SK-N-SH (cell line): ENCODE results near the gene ZBTB7B. TPM values are rescaled to one million over a fixed set of nuclear protein-coding genes. Genes with fewer than 3 reads are reported as not detected.

Source experiments
- CTCF ChIA-PET: fragments of 300-600, 350-600 bp; formaldehyde crosslinking; extraction: SDS; loops from one replicate; lab custom pipeline; 2021; lab: Yijun Ruan, JAX
- POLR2A ChIA-PET: fragments of 350-600 bp; sonication (Branson Sonifier 250); formaldehyde crosslinking; extraction: SDS; loops from one replicate; lab custom pipeline; 2020; ENCODE audit warnings: antibody characterized with exemption, inconsistent platforms; lab: Yijun Ruan, JAX
- DNase-seq: peaks from one replicate; pipeline ENCODE4 v3.0.0; 2012
- H2AFZ ChIP-seq: fragments of 200-600 bp; sonication (generic); 2 replicates; pipeline ENCODE4 v1.8.1; 2016; ENCODE audit warnings: antibody characterized with exemption, mild to moderate bottlenecking, low read depth
- H3F3A ChIP-seq: fragments of 200-600 bp; sonication (generic); replicated peaks from 2 replicates; pipeline ENCODE3; 2016; ENCODE audit warnings: antibody characterized with exemption, mild to moderate bottlenecking; ENCODE audit not compliant: insufficient read depth
- H3K27ac ChIP-seq, 2 experiments: fragments of 200-500 bp in 1 of 2; fragments of 200-600 bp in 1 of 2; sonication (Bioruptor generic) in 1 of 2; sonication (generic), shearing (Covaris generic) in 1 of 2; 2 replicates each; pipeline versions ENCODE4 v1.5.1 to v1.6.1; 2014 to 2016; ENCODE audit warnings: low read depth in 2 of 2, inconsistent platforms in 1 of 2, low read length in 1 of 2, mild to moderate bottlenecking in 1 of 2, mixed read lengths in 1 of 2
- H3K27me3 ChIP-seq: fragments of 200-600 bp; sonication (generic), shearing (Covaris generic); 2 replicates; pipeline ENCODE4 v1.6.1; 2016; ENCODE audit warnings: mixed run types; ENCODE audit not compliant: insufficient read depth
- H3K36me3 ChIP-seq, 2 experiments: fragments of 200-500 bp in 1 of 2; fragments of 200-600 bp in 1 of 2; sonication (Bioruptor generic) in 1 of 2; sonication (generic) in 1 of 2; replicated peaks in 1 of 2; 2 replicates each; pipeline versions ENCODE3 to v1.5.1; 2014 to 2016; ENCODE audit warnings: low read length in 1 of 2, mild to moderate bottlenecking in 1 of 2; ENCODE audit not compliant: insufficient read depth in 2 of 2, control insufficient read depth in 1 of 2
- H3K4me1 ChIP-seq, 2 experiments: fragments of 200-500 bp in 1 of 2; fragments of 200-600 bp in 1 of 2; sonication (Bioruptor generic) in 1 of 2; sonication (generic), shearing (Covaris generic) in 1 of 2; 2 replicates each; pipeline versions ENCODE4 v1.5.1 to v1.6.1; 2014 to 2016; ENCODE audit warnings: low read depth in 1 of 2, low read length in 1 of 2, mixed run types in 1 of 2; ENCODE audit not compliant: insufficient read depth in 2 of 2, control insufficient read depth in 1 of 2
- H3K4me2 ChIP-seq: fragments of 200-600 bp; sonication (generic), shearing (Covaris generic); 2 replicates; pipeline ENCODE4 v1.6.1; 2017; ENCODE audit warnings: mixed run types
- H3K4me3 ChIP-seq, 2 experiments: fragments of 200-500 bp in 1 of 2; fragments of 200-600 bp in 1 of 2; sonication (Bioruptor generic) in 1 of 2; sonication (generic), shearing (Covaris generic) in 1 of 2; 2 replicates each; pipeline versions ENCODE4 v1.5.1 to v1.8.1; 2014 to 2016; ENCODE audit warnings: low read depth in 2 of 2, inconsistent platforms in 1 of 2, low read length in 1 of 2, mild to moderate bottlenecking in 1 of 2, mixed read lengths in 1 of 2, moderate library complexity in 1 of 2
- H3K79me2 ChIP-seq: fragments of 200-600 bp; sonication (generic); 2 replicates; pipeline ENCODE4 v1.8.1; 2017; ENCODE audit warnings: mild to moderate bottlenecking; ENCODE audit not compliant: insufficient read depth
- H3K9ac ChIP-seq: fragments of 200-600 bp; sonication (generic); 2 replicates; pipeline ENCODE4 v1.6.1; 2017; ENCODE audit warnings: mixed run types
- H3K9me2 ChIP-seq: fragments of 200-600 bp; sonication (generic); 2 replicates; pipeline ENCODE4 v1.6.1; 2017; ENCODE audit warnings: mixed run types
- H3K9me3 ChIP-seq: fragments of 200-600 bp; sonication (generic); 2 replicates; pipeline ENCODE4 v1.6.1; 2017; ENCODE audit warnings: mixed run types, mild to moderate bottlenecking, moderate library complexity
- H4K20me1 ChIP-seq: fragments of 200-600 bp; sonication (generic); 2 replicates; pipeline ENCODE4 v1.6.1; 2017; ENCODE audit warnings: mild to moderate bottlenecking, mixed run types; ENCODE audit not compliant: insufficient read depth
- CHD2 ChIP-seq: fragments of 150-350 bp; IDR thresholded peaks from 2 replicates; pipeline ENCODE4 v1.6.1; 2018; ENCODE audit warnings: low read length; ENCODE audit not compliant: partially characterized antibody
- CTCF ChIP-seq: fragments of 200-600 bp; sonication (generic); IDR thresholded peaks from 2 replicates; pipeline ENCODE4 v1.6.1; 2017; ENCODE audit warnings: antibody characterized with exemption, mild to moderate bottlenecking, moderate library complexity
- EP300 ChIP-seq, 2 experiments: IDR thresholded peaks; 2 replicates each; pipeline versions ENCODE4 v1.4.0 to v1.6.1; 2012; ENCODE audit warnings: borderline replicate concordance in 1 of 2, low read depth in 1 of 2, low read length in 1 of 2
- FOXM1 ChIP-seq: IDR thresholded peaks from 2 replicates; pipeline ENCODE4 v1.4.0; 2012; ENCODE audit warnings: low read depth, mild to moderate bottlenecking
- GABPA ChIP-seq: IDR thresholded peaks from 2 replicates; pipeline ENCODE4 v1.4.0; 2012; ENCODE audit warnings: low read depth, mild to moderate bottlenecking
- GATA2 ChIP-seq: sonication (generic); formaldehyde crosslinking; IDR thresholded peaks from 2 replicates; pipeline ENCODE4 v1.5.0; 2020; ENCODE audit warnings: mild to moderate bottlenecking, missing genetic modification reagents
- JUND ChIP-seq: IDR thresholded peaks from 2 replicates; pipeline ENCODE4 v1.4.0; 2012
- MEF2A ChIP-seq: IDR thresholded peaks from 2 replicates; pipeline ENCODE4 v1.4.0; 2012; ENCODE audit warnings: low read depth, borderline replicate concordance
- NFIC ChIP-seq: IDR thresholded peaks from 2 replicates; pipeline ENCODE4 v1.4.0; 2012; ENCODE audit warnings: borderline replicate concordance
- NRF1 ChIP-seq: IDR thresholded peaks from 2 replicates; pipeline ENCODE4 v1.6.1; 2012; ENCODE audit warnings: low read depth, mild to moderate bottlenecking, low read length
- POLR2AphosphoS5 ChIP-seq: IDR thresholded peaks from 2 replicates; pipeline ENCODE4 v1.6.1; 2012; ENCODE audit warnings: low read depth, low read length
- RAD21 ChIP-seq: IDR thresholded peaks from 2 replicates; pipeline ENCODE4 v1.6.1; 2012; ENCODE audit warnings: mild to moderate bottlenecking, low read length
- SIN3A ChIP-seq: IDR thresholded peaks from 2 replicates; pipeline ENCODE4 v1.6.1; 2012; ENCODE audit warnings: low read depth, mild to moderate bottlenecking, low read length, moderate library complexity, borderline replicate concordance
- SMC3 ChIP-seq: IDR thresholded peaks from 2 replicates; pipeline ENCODE4 v1.6.1; 2012; ENCODE audit warnings: low read depth, low read length, improper control_type of control experiment
- TEAD4 ChIP-seq: IDR thresholded peaks from 2 replicates; pipeline ENCODE4 v1.4.0; 2012; ENCODE audit warnings: mild to moderate bottlenecking, borderline replicate concordance; ENCODE audit not compliant: insufficient read depth
- YY1 ChIP-seq: IDR thresholded peaks from 2 replicates; pipeline ENCODE4 v1.4.0; 2012; ENCODE audit warnings: low read depth, mild to moderate bottlenecking
- WGBS: methylation state at CpG from one replicate; pipeline ENCODE4 v1.1.6; 2017; ENCODE audit warnings: low lambda C conversion rate; 5-methylcytosine and 5-hydroxymethylcytosine counted together
- polyA plus RNA-seq, 3 experiments: library from polyadenylated mRNA; depleted of rRNA; stranded (reverse); fragments of >200 nt; gene quantifications; 2 replicates each; pipeline ENCODE4 v1.2.3, GENCODE V29; 2012
- TF ChIP-seq, protein P1 (sequence below): IDR thresholded peaks from 2 replicates; pipeline ENCODE4 v1.4.0; 2012; ENCODE audit warnings: low read depth, borderline replicate concordance

Gene ZBTB7B
- polyA plus RNA-seq, 1 of the 3 experiments (the other 2 are of a cell fraction), result 15.7 TPM

- DNase-seq, result peak; percentile 59
- Histone ChIP-seq H3K27ac (peak overlapping the region in 1 of 2 experiments; percentile 40; a peak in 1 of 4 replicates), H3K36me3 (peaks cover 0 to 30% of the 10 kb centered on the region in 2 experiments), H2AFZ (no peak overlapping the region), H3K9me3 (no peaks in the 10 kb centered on the region), H4K20me1 (no peaks in the 10 kb centered on the region), H3F3A (peaks cover 13% of the 10 kb centered on the region), H3K9ac (peak overlapping the region; percentile 74; the same call in 1 of the 2 replicates), H3K4me3 (peak overlapping the region; percentile 84 to 98), H3K4me1 (peaks cover 7 to 38% of the 10 kb centered on the region in 2 experiments), H3K9me2 (no peaks in the 10 kb centered on the region), H3K79me2 (peaks cover 8% of the 10 kb centered on the region; the same call in 1 of the 2 replicates), H3K4me2 (peak overlapping the region; percentile 97), H3K27me3 (no peaks in the 10 kb centered on the region)
- POLR2A ChIA-PET, result interaction anchor here (0.5 to 1.0 kb wide), 3 partner anchors 8 to 141 kb away, joined by 3 to 8 read pairs (median 3); no protein-coding TSS in a partner anchor
- 61% methylated on average over 10 of the region's 12 CpGs for WGBS
- TF ChIP-seq YY1, result no peak
- TF ChIP-seq TEAD4, result no peak
- peak; percentile 53 for TF ChIP-seq CTCF
- TF ChIP-seq EP300 (IDR thresholded peaks at IDR 0.05; ENCODE audit: borderline replicate concordance in 1 of 2, low read depth in 1 of 2, low read length in 1 of 2), result no peak
- TF ChIP-seq SMC3, result peak; percentile 45
- peak; percentile 28 for TF ChIP-seq RAD21
- CTCF ChIA-PET, result interaction anchor here (0.5 to 29.9 kb wide), 14 partner anchors 10 to 559 kb away, joined by 3 to 573 read pairs (median 5); partner anchors contain the start of genes ADAM15, DCST1, DCST2 and EFNA3
Measured at GRCh38 chr1:155052439-155053395, 50.1 kb downstream of the ZBTB7B start.

DNA sequence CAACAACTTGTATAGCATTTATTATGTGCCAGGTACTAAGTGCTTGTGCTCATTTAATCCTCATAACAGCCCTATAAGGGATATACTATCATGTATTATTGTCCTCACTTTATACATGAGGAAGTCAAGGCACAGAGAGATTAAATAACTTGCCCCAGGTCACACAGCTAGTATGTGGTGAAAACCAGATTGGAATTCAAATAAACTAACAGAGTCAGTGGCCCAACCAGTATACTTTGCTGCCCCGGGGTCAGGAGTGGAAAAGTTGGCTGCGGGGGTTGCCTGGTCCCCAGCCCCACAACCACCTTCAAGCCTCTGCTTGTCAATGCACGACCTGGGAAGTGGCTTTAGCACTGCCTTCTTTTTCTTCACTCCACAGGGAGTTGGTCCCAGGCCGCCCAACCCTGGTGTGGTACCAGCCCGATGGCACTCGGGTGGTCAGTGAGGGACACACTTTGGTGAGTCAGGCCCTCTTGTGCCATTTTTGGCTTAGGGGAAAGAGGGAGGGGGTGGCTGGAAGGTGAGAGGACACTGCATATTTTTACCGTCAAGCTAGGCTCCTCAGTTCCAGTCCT is 51.0 kb downstream of the ZBTB7B start:
- Histone ChIP-seq H3K27me3 (no peaks in the 10 kb centered on the region), H3K9me3 (no peaks in the 10 kb centered on the region), H3F3A (peaks cover 13% of the 10 kb centered on the region), H3K4me2 (no peak overlapping the region), H3K4me3 (no peak overlapping the region), H4K20me1 (no peaks in the 10 kb centered on the region), H3K79me2 (peaks cover 8% of the 10 kb centered on the region; the same call in 1 of the 2 replicates), H3K36me3 (peaks cover 0 to 39% of the 10 kb centered on the region in 2 experiments), H3K4me1 (peaks cover 7 to 34% of the 10 kb centered on the region in 2 experiments), H3K9ac (no peak overlapping the region), H2AFZ (no peak overlapping the region), H3K27ac (no peak overlapping the region), H3K9me2 (no peaks in the 10 kb centered on the region)
- CTCF ChIA-PET, result interaction anchor here (0.7 to 29.9 kb wide), 13 partner anchors 11 to 140 kb away, joined by 3 to 573 read pairs (median 7); partner anchors contain the start of genes ADAM15, DCST1, DCST2 and EFNA3
- 91% methylated on average over 7 of the region's 7 CpGs for WGBS
- DNase-seq, result no peak
- POLR2A ChIA-PET, result no interaction called here
- TF ChIP-seq SIN3A (no peak), NRF1 (no peak), MEF2A (no peak), POLR2AphosphoS5 (no peak), GATA2 (no peak), TEAD4 (no peak), CTCF (no peak), NFIC (no peak), JUND (no peak), GABPA (no peak), FOXM1 (no peak), CHD2 (no peak)
- TF ChIP-seq, protein P1, sequence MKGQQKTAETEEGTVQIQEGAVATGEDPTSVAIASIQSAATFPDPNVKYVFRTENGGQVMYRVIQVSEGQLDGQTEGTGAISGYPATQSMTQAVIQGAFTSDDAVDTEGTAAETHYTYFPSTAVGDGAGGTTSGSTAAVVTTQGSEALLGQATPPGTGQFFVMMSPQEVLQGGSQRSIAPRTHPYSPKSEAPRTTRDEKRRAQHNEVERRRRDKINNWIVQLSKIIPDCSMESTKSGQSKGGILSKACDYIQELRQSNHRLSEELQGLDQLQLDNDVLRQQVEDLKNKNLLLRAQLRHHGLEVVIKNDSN, result no peak
